Measurements from ENCODE around the gene FAAP100. TPM values are rescaled to one million over a fixed set of nuclear protein-coding genes. Genes with fewer than 3 reads are reported as not detected.
"Not testable (repeated sequence)": the region's sequence is repeated elsewhere in the genome, so short reads cannot be mapped to it uniquely, and the experiment has no call there.

FAAP100 gene
- polyA plus RNA-seq, 1 of the 3 experiments (the other 2 are of a cell fraction), result 18.9 TPM

DNA sequence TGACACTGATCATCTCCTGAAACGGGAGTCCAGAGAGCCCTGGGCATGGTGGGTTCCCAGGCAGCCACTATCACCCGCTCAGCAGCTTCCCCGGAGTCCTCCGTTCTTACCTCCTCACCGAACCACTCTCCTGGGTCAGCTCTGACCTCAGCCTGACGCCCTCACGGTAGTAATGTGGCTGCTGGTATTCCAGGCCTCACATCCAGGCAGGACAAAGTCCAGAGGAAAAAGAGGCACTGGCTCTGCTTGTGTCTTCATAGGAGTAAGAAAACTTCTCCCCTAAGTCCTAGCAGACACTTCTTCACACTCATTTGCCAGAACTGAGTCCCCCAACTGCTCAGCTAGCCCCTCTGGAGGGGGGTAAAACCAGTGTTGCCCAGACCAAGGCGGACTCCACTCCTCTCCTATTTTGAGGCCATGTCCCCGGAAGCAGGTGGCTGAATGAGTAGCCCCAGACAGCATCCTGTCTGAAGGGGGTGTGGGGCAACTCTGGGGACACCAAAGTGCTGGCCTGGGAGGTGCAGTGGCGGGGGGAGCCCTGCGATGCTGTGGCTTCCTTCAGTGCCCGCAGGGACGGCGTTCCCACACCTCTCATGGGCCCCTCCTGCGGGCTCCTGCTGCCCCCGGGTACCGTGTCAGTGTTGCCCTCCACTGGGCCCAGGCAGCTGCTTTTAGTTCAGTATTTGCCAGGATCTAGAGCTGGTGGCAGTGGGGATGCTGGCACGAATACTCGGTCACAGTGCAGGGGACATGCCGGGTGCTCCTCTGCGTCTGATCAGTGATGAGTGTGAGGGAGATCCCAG lies 18.6 kb downstream of the FAAP100 start:
- ChIA-PET POLR2A (interaction anchor here (0.7 to 1.0 kb wide), 3 partner anchors 17 to 35 kb away, joined by 3 to 5 read pairs (median 4); no protein-coding TSS in a partner anchor), CTCF (interaction anchor here (0.5 to 2.7 kb wide), 8 partner anchors 10 to 281 kb away, joined by 3 to 7 read pairs (median 3); no protein-coding TSS in a partner anchor)
- Histone ChIP-seq H3K36me3 (replicated peaks in 1 of 2; ENCODE audit: control insufficient read depth in 1 of 2, insufficient read depth in 2 of 2, low read length in 1 of 2) (no peaks in the 10 kb centered on the region), H3K9me3 (no peaks in the 10 kb centered on the region), H3K4me2 (no peak overlapping the region), H3K9ac (no peak overlapping the region), H3F3A (replicated peaks; ENCODE audit: insufficient read depth) (peaks cover 12% of the 10 kb centered on the region), H3K4me1 (ENCODE audit: control insufficient read depth in 1 of 2, insufficient read depth in 2 of 2, low read depth in 1 of 2, low read length in 1 of 2) (peaks cover 0 to 35% of the 10 kb centered on the region in 2 experiments; a peak in 1 of 4 replicates), H3K27ac (ENCODE audit: low read depth in 2 of 2, low read length in 1 of 2) (no peak overlapping the region), H3K27me3 (ENCODE audit: insufficient read depth) (no peaks in the 10 kb centered on the region), H2AFZ (ENCODE audit: low read depth) (no peak overlapping the region), H3K4me3 (ENCODE audit: low read depth in 2 of 2, low read length in 1 of 2) (no peak overlapping the region), H3K9me2 (no peaks in the 10 kb centered on the region), H4K20me1 (ENCODE audit: insufficient read depth) (peaks cover 7% of the 10 kb centered on the region; the same call in 1 of the 2 replicates), H3K79me2 (ENCODE audit: insufficient read depth) (no peaks in the 10 kb centered on the region)
- TF ChIP-seq NFIC (IDR thresholded peaks at IDR 0.05; ENCODE audit: borderline replicate concordance) (no peak), SIN3A (IDR thresholded peaks at IDR 0.05; ENCODE audit: borderline replicate concordance, low read depth, low read length) (no peak)
- 73% methylated on average over 10 of the region's 21 CpGs for WGBS (ENCODE audit: low lambda C conversion rate)
- DNase-seq, result no peak

DNA sequence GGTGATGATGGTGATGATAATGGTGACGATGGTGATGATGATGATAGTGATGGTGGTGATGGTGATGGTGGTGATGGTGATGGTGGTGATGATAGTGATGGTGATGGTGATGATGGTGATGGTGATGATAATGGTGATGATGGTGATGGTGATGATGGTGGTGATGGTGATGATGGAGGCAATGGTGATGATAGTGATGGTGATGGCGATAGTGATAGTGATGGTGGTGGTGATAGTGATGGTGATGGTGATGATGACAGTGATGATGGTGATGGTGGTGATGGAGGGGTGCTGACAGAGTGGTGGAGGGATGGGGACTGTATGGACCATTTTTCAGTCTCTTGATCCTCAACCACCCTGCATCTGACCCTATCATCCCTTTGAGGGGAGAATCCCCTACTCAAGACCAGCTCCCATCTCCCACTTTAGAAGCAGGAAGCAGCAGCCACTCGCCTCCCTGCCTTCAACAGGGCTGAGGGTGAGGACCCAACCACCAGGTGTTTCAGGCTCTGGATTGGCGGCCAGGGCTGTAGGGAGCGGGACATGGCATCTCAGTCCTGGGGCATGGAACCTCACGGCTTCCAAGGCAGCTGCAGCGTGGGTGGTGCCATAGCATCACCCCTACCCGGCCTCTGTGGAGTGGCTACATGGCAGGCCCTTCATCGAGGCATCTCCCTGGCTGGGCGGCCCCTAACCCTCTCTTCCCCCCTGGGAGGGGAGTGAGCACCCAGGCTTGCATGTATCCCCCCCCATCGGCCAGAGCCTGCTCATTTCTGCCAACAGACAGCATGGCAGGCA lies 19.5 kb downstream of the FAAP100 start:
- 84% methylated on average over 9 of the region's 11 CpGs for WGBS (ENCODE audit: low lambda C conversion rate)
- no peaks in the 10 kb centered on the region for H3K9me3 ChIP-seq
- H4K20me1 ChIP-seq (ENCODE audit: insufficient read depth), result no peaks in the 10 kb centered on the region
- H3K9me2 ChIP-seq, result no peaks in the 10 kb centered on the region
- H3K27me3 ChIP-seq (ENCODE audit: insufficient read depth), result no peaks in the 10 kb centered on the region
- no peak overlapping the region for H2AFZ ChIP-seq (ENCODE audit: low read depth)
- no peaks in the 10 kb centered on the region for H3K36me3 ChIP-seq (replicated peaks in 1 of 2; ENCODE audit: control insufficient read depth in 1 of 2, insufficient read depth in 2 of 2, low read length in 1 of 2)
- POLR2A ChIA-PET, result no interaction called here
- H3K4me1 ChIP-seq (ENCODE audit: control insufficient read depth in 1 of 2, insufficient read depth in 2 of 2, low read depth in 1 of 2, low read length in 1 of 2), result peaks cover 0 to 35% of the 10 kb centered on the region in 2 experiments; a peak in 1 of 4 replicates
- H3K4me2 ChIP-seq, result no peak overlapping the region
- DNase-seq, result no peak
- H3K9ac ChIP-seq, result no peak overlapping the region
- H3F3A ChIP-seq (replicated peaks; ENCODE audit: insufficient read depth), result peaks cover 9% of the 10 kb centered on the region
- no peak for TF ChIP-seq RCOR1 (IDR thresholded peaks at IDR 0.05; ENCODE audit: low read length)
- TF ChIP-seq, protein P1, sequence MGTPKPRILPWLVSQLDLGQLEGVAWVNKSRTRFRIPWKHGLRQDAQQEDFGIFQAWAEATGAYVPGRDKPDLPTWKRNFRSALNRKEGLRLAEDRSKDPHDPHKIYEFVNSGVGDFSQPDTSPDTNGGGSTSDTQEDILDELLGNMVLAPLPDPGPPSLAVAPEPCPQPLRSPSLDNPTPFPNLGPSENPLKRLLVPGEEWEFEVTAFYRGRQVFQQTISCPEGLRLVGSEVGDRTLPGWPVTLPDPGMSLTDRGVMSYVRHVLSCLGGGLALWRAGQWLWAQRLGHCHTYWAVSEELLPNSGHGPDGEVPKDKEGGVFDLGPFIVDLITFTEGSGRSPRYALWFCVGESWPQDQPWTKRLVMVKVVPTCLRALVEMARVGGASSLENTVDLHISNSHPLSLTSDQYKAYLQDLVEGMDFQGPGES (IDR thresholded peaks at IDR 0.05; ENCODE audit: low read depth, low read length), result no peak
- no peak for TF ChIP-seq MXI1 (IDR thresholded peaks at IDR 0.05; ENCODE audit: low read depth, low read length)
- no peak for TF ChIP-seq JUND (IDR thresholded peaks at IDR 0.05)
- TF ChIP-seq, protein P2, sequence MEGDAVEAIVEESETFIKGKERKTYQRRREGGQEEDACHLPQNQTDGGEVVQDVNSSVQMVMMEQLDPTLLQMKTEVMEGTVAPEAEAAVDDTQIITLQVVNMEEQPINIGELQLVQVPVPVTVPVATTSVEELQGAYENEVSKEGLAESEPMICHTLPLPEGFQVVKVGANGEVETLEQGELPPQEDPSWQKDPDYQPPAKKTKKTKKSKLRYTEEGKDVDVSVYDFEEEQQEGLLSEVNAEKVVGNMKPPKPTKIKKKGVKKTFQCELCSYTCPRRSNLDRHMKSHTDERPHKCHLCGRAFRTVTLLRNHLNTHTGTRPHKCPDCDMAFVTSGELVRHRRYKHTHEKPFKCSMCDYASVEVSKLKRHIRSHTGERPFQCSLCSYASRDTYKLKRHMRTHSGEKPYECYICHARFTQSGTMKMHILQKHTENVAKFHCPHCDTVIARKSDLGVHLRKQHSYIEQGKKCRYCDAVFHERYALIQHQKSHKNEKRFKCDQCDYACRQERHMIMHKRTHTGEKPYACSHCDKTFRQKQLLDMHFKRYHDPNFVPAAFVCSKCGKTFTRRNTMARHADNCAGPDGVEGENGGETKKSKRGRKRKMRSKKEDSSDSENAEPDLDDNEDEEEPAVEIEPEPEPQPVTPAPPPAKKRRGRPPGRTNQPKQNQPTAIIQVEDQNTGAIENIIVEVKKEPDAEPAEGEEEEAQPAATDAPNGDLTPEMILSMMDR (IDR thresholded peaks at IDR 0.05), result no peak
- no peak for TF ChIP-seq FOSL2 (IDR thresholded peaks at IDR 0.05; ENCODE audit: borderline replicate concordance, low read depth)
- TF ChIP-seq, protein P3, sequence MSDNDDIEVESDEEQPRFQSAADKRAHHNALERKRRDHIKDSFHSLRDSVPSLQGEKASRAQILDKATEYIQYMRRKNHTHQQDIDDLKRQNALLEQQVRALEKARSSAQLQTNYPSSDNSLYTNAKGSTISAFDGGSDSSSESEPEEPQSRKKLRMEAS (IDR thresholded peaks at IDR 0.05; ENCODE audit: low read depth), result no peak
- TF ChIP-seq FOXJ3 (CRISPR knock-in tag; IDR thresholded peaks at IDR 0.05), result no peak
- TF ChIP-seq, protein P4, sequence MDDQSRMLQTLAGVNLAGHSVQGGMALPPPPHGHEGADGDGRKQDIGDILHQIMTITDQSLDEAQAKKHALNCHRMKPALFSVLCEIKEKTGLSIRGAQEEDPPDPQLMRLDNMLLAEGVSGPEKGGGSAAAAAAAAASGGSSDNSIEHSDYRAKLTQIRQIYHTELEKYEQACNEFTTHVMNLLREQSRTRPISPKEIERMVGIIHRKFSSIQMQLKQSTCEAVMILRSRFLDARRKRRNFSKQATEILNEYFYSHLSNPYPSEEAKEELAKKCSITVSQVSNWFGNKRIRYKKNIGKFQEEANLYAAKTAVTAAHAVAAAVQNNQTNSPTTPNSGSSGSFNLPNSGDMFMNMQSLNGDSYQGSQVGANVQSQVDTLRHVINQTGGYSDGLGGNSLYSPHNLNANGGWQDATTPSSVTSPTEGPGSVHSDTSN (IDR thresholded peaks at IDR 0.05), result no peak; the same call in 1 of the 2 replicates
- CTCF ChIA-PET, result interaction anchor here (0.6 to 2.7 kb wide), 4 partner anchors 9 to 274 kb away, joined by 3 to 7 read pairs (median 4); no protein-coding TSS in a partner anchor
- H3K27ac ChIP-seq (ENCODE audit: low read depth in 2 of 2, low read length in 1 of 2), result no peak overlapping the region
- no peaks in the 10 kb centered on the region for H3K79me2 ChIP-seq (ENCODE audit: insufficient read depth)
- H3K4me3 ChIP-seq (ENCODE audit: low read depth in 2 of 2, low read length in 1 of 2), result no peak overlapping the region

DNA sequence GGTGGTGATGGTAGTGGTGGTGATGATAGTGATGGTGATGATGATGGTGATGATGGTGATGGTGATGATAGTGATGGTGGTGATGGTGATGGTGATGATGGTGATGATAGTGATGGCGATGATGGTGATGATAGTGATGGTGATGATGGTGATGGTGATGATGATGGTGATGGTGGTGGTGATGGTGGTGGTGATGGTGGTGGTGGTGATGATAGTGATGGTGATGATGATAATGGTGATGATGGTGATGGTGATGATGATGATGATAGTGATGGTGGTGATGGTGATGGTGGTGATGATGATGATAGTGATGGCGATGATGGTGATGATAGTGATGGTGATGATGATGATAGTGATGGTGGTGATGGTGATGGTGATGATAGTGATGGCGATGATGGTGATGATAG lies 20.2 kb downstream of the FAAP100 start:
- H3K4me3 ChIP-seq (ENCODE audit: low read depth in 2 of 2, low read length in 1 of 2); H3K79me2 ChIP-seq (ENCODE audit: insufficient read depth); H3K9ac ChIP-seq; H3K36me3 ChIP-seq (replicated peaks in 1 of 2; ENCODE audit: control insufficient read depth in 1 of 2, insufficient read depth in 2 of 2, low read length in 1 of 2); POLR2A ChIA-PET; H3F3A ChIP-seq (replicated peaks; ENCODE audit: insufficient read depth); H2AFZ ChIP-seq (ENCODE audit: low read depth); H3K4me2 ChIP-seq; H3K27ac ChIP-seq (ENCODE audit: low read depth in 2 of 2, low read length in 1 of 2); H3K27me3 ChIP-seq (ENCODE audit: insufficient read depth); H4K20me1 ChIP-seq (ENCODE audit: insufficient read depth); H3K9me2 ChIP-seq; DNase-seq; H3K9me3 ChIP-seq: not testable (repeated sequence)
- peaks cover 0 to 29% of the 10 kb centered on the region in 2 experiments; a peak in 1 of 4 replicates for H3K4me1 ChIP-seq (ENCODE audit: control insufficient read depth in 1 of 2, insufficient read depth in 2 of 2, low read depth in 1 of 2, low read length in 1 of 2)
- 93% methylated on average over 3 of the region's 3 CpGs for WGBS (ENCODE audit: low lambda C conversion rate)
- CTCF ChIA-PET, result interaction anchor here (2.7 kb wide), 1 partner anchor 69 kb away, joined by 7 read pairs; no protein-coding TSS in a partner anchor
